HG03558 (cell line): ENCODE data around the gene SOX30.
"Not testable (repeated sequence)": the region's sequence is repeated elsewhere in the genome, so short reads cannot be mapped to it uniquely, and the experiment has no call there.

Source experiments
- ATAC-seq: cut with Tn5 transposase; IDR thresholded peaks from one replicate; pipeline ENCODE4 v1.9.1; 2021; ENCODE audit warnings: moderate number of reproducible peaks; ENCODE audit not compliant: unreplicated experiment; ENCODE audit errors: extremely low read depth

SOX30 gene

GRCh38 chr5:157652377-157652692, at the start of gene SOX30:
Gene SOX30, minus strand, starts transcription at chr5:157652438. Its CDS starts 360 bp downstream, at chr5:157652078.
- no peak for ATAC-seq

- ATAC-seq, result not testable (repeated sequence)
Observed at GRCh38 chr5:157698674-157699073, 46.4 kb upstream of the SOX30 start.

DNA sequence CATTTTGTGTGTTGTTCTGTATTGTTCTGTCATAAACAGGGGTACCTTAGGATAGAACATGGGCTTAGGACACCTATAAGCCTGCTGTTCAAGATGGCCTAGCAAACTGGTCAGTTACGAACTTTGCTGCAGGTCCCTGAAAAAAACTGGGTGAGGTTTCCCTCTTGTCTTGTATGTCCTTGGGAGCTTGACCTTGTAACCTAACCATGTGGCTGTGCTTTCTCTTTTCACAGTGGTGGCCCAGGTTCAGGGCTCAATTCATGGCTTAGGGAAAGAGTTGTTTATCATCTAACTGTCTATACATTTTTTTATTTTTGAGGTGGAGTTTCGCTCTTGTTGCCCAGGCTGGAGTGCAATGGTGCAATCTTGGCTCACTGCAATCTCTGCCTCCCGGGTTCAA, 43.9 kb upstream of the SOX30 start:
- not testable (repeated sequence) for ATAC-seq

DNA sequence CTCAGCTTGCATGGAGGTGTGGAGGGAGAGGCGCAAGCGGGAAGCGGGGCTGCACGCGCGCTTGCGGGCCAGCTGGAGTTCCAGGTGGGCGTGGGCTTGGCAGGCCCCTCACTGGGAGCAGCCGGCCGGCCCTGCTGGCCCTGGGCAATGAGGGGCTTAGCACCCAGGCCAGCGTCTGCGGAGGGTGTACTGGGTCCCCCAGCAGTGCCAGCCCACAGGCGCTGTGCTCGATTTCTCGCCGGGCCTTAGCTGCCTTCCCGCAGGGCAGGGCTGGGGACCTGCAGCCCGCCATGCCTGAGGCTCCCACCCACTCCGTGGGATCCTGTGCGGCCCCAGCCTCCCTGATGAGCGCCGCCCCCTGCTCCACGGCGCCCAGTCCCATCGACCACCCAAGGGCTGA, 41.6 kb upstream of the SOX30 start:
- not testable (repeated sequence) for ATAC-seq

DNA sequence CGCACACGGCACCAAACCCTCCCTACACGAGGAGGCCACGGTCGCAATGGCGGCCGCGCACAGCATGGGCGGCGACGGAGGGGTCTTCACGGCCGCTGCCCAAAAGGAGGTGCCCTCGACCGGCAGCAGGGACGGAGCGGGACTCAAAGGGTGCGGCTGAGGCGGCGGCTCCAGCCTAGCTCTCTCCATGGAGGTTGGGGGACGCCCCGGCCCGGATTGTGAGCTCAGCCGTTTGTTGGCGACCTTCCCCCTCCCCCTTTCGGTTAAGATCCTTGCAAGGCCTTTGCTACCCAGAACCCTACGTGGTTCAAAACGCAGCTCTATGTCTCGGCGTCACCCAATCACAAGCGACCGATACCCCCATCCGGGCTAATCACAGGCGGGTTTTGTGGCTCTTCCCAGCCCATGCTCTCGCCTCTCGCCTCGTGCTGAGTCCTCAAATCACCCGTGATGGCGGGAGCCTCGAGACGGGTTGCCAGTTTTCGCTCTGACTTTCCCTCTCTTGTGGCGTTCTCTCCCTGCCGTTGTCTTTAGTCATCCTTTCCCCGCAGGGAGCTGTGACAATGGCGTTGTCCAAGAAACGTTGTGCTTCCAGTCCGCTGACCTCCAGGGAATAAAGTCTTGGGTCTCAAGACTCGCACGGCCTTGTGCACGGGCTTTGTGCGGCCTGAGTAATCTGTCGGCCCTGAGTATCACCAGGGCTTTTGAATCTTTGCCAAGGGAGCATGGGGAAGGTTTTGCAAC, 38.6 kb upstream of the SOX30 start:
- no peak for ATAC-seq

DNA sequence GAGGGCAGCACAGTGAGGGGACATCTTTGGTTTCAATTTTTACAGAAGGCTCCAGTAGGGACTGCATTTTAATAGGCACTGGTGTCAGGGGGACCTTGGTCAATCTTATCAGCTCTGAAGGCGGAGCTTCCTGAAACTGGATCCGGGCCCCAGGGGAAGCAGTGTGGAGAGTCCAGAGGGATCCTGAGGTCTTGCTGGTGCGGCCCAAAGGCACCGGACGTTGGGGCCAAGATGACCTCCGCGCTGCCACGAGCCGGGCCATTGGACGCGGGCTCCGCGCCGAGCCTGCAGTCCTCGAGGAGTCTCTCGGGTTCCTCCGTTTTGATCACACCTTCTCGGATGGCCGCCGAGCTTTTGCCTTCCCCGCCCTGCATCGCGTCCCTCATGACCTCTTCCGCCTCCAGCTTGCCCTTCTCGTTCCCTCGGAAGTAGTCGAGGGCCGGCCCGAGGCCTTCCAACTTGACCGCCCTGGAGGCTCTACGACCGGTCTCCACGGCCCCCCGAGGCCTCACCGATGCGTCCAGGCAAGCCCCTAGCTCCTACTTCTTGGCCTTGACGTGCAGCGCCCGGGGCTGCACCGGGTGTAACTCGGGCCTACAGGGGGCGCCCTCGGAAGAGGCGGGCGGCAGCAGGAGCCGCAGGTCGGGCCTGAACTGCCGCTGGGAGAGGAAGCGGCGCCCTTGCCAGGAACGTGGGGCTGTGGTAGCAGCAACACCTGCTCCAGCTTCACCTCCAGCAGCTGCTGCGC, 37.9 kb upstream of the SOX30 start:
- ATAC-seq, result no peak

DNA sequence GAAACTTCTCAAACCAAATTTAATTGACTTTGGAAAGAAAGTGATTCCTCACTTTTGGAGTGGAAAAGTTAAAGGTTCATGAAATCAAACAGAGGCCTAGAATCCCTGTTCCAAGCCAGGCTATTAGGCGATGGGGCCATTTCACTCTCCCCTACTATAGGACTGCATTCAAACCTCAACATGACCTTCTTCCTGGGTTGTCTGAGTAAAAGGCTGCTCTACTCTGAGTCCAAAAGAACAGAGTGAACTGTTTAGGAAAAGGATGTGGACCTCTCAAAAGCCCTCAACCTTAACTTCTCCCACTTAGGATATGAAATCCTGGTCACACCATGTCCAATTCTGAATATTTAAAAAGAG, 34.9 kb upstream of the SOX30 start:
- no peak for ATAC-seq

DNA sequence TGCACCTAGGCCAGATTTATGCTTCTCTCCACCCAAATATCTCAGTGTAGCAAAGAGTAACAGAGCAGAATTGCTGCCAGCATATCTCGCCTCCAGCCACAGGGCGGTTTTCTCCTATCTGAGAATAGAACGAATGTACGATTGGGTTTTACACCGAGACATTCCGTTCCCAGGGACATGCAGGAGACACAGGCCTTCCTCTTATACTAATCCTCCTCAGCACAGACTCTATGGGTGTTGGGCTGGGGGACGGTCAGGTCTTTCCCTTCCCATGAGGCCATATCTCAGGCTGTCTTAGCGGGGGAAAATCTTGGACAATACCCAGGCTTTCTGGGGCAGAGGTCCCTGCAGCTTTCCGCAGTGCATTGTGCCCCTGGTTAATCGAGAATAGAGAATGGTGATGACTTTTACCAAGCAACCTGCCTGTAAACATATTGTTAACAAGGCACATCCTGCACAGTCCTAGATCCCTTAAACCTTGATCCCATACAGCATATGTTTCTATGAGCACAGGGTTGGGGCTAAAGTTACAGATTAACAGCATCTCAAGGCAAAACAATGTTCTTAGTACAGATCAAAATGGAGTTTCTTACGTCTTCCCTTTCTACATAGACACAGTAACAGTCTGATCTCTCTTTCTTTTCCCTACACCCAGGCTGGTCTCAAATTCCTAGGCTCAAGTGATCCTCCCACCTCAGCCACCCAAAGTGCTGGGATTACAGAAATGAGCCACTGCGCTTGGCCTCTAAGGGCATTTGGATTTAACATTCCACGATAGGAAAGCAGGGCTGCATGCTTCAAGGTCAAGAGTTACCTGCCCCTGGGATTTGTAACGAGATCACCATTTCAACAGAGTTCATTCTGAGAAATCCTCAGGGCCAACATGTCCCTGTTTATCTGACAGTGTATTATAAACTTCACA, 34.3 kb upstream of the SOX30 start:
- ATAC-seq, result not testable (repeated sequence)

GRCh38 chr5:157682257-157682656, 30.0 kb upstream of the SOX30 start:
- ATAC-seq, result no peak

DNA sequence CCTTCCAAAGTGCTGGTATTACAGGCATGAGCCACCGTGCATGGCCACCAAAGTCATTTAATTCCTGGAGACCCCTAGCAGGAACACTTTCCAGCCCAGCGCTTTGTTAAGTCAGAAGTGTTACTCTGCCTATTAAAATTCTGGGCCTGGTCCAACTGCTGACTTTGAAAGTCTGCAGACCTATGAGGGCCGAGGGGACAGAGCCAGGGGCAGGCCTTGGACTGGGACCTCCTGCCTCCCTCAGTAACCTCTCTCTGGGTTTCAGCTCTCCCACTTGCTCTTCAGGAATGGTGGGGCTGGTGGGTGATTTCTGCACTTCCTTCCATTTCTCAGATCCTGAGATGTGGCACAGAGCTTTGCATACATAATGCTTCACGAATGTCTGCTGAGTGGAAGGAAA, 28.8 kb upstream of the SOX30 start:
- ATAC-seq, result no peak

DNA sequence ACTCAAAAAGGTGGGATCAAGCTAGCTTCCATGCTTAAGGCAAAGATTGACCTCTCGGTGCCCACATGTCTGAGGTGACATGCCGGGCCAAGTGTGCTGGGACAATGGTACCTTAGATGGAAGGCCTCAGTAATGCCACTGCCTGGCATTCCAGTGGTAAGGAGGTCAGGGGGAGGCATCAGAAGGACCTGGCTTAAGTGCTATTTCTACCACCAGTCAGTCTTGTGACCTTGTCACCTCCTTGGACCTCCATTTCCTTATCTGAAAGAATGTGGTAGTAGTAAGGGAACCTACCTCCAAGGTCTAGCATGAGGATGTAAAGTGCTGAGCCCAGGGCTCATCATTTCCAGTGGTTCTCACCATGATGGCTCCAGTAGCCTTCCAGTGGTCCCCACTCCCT, 28.0 kb upstream of the SOX30 start:
- ATAC-seq, result no peak

- ATAC-seq, result no peak
Observed at GRCh38 chr5:157679801-157680200, 27.6 kb upstream of the SOX30 start.

- no peak for ATAC-seq
Observed at GRCh38 chr5:157677931-157678330, 25.7 kb upstream of the SOX30 start.

GRCh38 chr5:157674351-157674750, 22.1 kb upstream of the SOX30 start:
- ATAC-seq, result not testable (repeated sequence)

DNA sequence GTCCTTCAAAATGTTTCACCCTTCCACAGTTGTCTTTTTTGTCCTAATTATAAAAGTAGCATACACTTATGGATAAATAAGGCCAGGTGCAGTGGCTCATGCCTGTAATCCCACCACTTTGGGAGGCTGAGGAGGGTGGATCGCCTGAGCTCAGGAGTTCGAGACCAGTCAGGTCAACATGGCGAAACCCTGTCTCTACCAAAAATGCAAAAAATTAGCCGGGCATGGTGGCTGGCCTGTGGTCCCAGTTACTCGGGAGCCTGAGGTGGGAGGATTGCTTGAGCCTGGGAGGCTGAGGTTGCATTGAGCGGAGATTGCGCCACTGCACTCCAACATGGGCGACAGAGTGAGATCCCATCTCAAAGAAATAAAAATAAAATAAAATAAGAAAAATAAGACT, 20.7 kb upstream of the SOX30 start:
- no peak for ATAC-seq

- ATAC-seq, result no peak
Observed at GRCh38 chr5:157671592-157672330, 19.5 kb upstream of the SOX30 start.

- ATAC-seq, result no peak
Observed at GRCh38 chr5:157670662-157671591, 18.7 kb upstream of the SOX30 start, which contains the start of gene C5orf52. Gene C5orf52, plus strand, starts transcription at chr5:157671533. Its CDS starts 82 bp downstream, at chr5:157671615.

GRCh38 chr5:157669701-157670097, 17.5 kb upstream of the SOX30 start:
- no peak for ATAC-seq

GRCh38 chr5:157668356-157668755, 16.1 kb upstream of the SOX30 start:
- no peak for ATAC-seq
